GM21381 (cell line): ENCODE data around the gene SLC24A5.

Experiments used
- ATAC-seq: cut with Tn5 transposase; IDR thresholded peaks from one replicate; pipeline ENCODE4 v1.9.1; 2021; ENCODE audit warnings: mild to moderate bottlenecking, moderate library complexity; ENCODE audit not compliant: unreplicated experiment

The SLC24A5 gene

GRCh38 chr15:48185529-48185928 lies 64.7 kb downstream of the SLC24A5 start:
- ATAC-seq, result no peak

- no peak for ATAC-seq
Observed at GRCh38 chr15:48186271-48186670, 65.5 kb downstream of the SLC24A5 start.

GRCh38 chr15:48190932-48191573 lies 70.3 kb downstream of the SLC24A5 start:
- no peak for ATAC-seq

DNA sequence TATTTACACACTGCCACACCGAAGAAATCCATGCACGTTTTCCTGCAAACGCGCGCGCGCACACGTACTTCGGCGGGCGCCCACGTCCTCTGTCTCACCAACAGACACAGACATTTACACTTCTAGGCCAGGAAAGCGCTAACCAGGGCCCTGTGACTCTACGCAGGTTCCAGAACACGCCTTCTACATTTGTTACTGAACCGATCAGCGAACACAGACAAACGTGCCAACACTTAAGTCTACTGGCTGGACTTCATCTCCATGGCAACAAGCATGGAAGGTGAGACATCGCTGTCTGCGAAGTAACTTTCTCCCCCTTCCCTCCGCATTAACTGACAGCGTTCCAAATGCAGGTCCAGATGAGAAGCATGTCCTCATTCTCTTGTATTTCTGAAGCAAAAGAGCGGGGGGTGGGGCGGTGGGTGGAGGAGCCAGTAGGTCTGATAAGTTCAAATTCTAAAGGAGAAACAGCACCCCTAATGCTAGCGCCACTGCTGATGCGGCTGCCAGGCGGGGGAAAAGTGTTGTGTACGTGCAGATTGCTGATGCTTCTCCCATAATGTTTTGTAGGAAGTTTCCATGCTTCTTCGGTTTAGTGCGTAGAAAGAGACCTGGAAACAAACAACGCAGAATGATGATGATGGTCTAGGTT lies 70.9 kb downstream of the SLC24A5 start, which contains the start of gene CTXN2:
TSS of gene CTXN2 (plus strand) at position 92 of the 652 bp plus-strand sequence. CDS start 9,636 bp downstream, outside the sequence.
- no peak for ATAC-seq
